HepG2 (cell line): ENCODE results near the gene SAP25. TPM values are rescaled to one million over a fixed set of nuclear protein-coding genes. Genes with fewer than 3 reads are reported as not detected.
A peak's percentile ranks its signal among the peaks of the same experiment; 100 is the strongest.

Source experiments
- ADNP ChIP-seq: sonication (generic); formaldehyde crosslinking; IDR thresholded peaks from 2 replicates; pipeline ENCODE4 v1.4.0; 2020; ENCODE audit warnings: missing genetic modification reagents
- DMAP1 ChIP-seq: IDR thresholded peaks from 2 replicates; pipeline ENCODE4 v1.6.1; 2016
- EZH2 ChIP-seq: conservative IDR thresholded peaks from 2 replicates; pipeline ENCODE4 v1.6.1; 2012; ENCODE audit warnings: mild to moderate bottlenecking, low read depth, low read length, moderate library complexity
- FOXM1 ChIP-seq: sonication (generic); formaldehyde crosslinking; IDR thresholded peaks from 2 replicates; pipeline ENCODE4 v1.5.0; 2020; ENCODE audit warnings: missing genetic modification reagents
- KLF11 ChIP-seq: IDR thresholded peaks from 2 replicates; pipeline ENCODE4 v1.6.1; 2016; ENCODE audit warnings: missing compliant biosample characterization
- LRRFIP1 ChIP-seq: sonication (generic); formaldehyde crosslinking; conservative IDR thresholded peaks from 2 replicates; pipeline ENCODE4 v1.4.0; 2020; ENCODE audit warnings: missing genetic modification reagents
- NFATC3 ChIP-seq: sonication (generic); formaldehyde crosslinking; IDR thresholded peaks from 2 replicates; pipeline ENCODE4 v1.5.1; 2020; ENCODE audit warnings: mild to moderate bottlenecking, missing genetic modification reagents
- POGZ ChIP-seq: sonication (generic); formaldehyde crosslinking; IDR thresholded peaks from 2 replicates; pipeline ENCODE4 v1.4.0; 2020; ENCODE audit warnings: mild to moderate bottlenecking, missing genetic modification reagents
- RFXANK ChIP-seq: IDR thresholded peaks from 2 replicates; pipeline ENCODE4 v1.6.1; 2016
- SIX4 ChIP-seq: sonication (generic); formaldehyde crosslinking; IDR thresholded peaks from 2 replicates; pipeline ENCODE4 v1.4.0; 2020; ENCODE audit warnings: missing genetic modification reagents
- SKIL ChIP-seq: sonication (generic); formaldehyde crosslinking; IDR thresholded peaks from 2 replicates; pipeline ENCODE4 v1.8.0; 2022; ENCODE audit warnings: missing genetic modification reagents, mild to moderate bottlenecking, moderate library complexity, borderline replicate concordance
- SOX13 ChIP-seq, 3 experiments: fragments of 450-650 bp in 1 of 3; sonication (generic) in 1 of 3; formaldehyde crosslinking in 1 of 3; IDR thresholded peaks in 2 of 3; conservative IDR thresholded peaks in 1 of 3; 2 replicates each; pipeline versions ENCODE4 v1.5.0 to v1.6.1; 2016 to 2020; ENCODE audit warnings: antibody characterized with exemption in 1 of 3, mild to moderate bottlenecking in 1 of 3, missing compliant biosample characterization in 1 of 3, missing genetic modification reagents in 1 of 3, moderate library complexity in 1 of 3
- WIZ ChIP-seq: sonication (generic); formaldehyde crosslinking; IDR thresholded peaks from 2 replicates; pipeline ENCODE4 v1.5.1; 2020; ENCODE audit warnings: mild to moderate bottlenecking, missing genetic modification reagents
- ZBTB14 ChIP-seq: sonication (generic); formaldehyde crosslinking; IDR thresholded peaks from 2 replicates; pipeline ENCODE4 v1.4.0; 2020; ENCODE audit warnings: missing genetic modification reagents
- ZBTB20 ChIP-seq: sonication (generic); formaldehyde crosslinking; IDR thresholded peaks from 2 replicates; pipeline ENCODE4 v1.8.1; 2023; ENCODE audit warnings: missing genetic modification reagents, low read depth, mild to moderate bottlenecking, borderline replicate concordance
- ZBTB25 ChIP-seq: IDR thresholded peaks from 2 replicates; pipeline ENCODE4 v1.6.1; 2018; ENCODE audit warnings: missing genetic modification reagents
- ZNF451 ChIP-seq: sonication (generic); formaldehyde crosslinking; IDR thresholded peaks from 2 replicates; pipeline ENCODE4 v1.5.0; 2020; ENCODE audit warnings: mild to moderate bottlenecking, missing genetic modification reagents
- ZNF543 ChIP-seq: sonication (generic); formaldehyde crosslinking; IDR thresholded peaks from 2 replicates; pipeline ENCODE4 v1.4.0; 2020; ENCODE audit warnings: mild to moderate bottlenecking, missing genetic modification reagents
- ZNF552 ChIP-seq: sonication (generic); formaldehyde crosslinking; IDR thresholded peaks from 2 replicates; pipeline ENCODE4 v1.9.0; 2022; ENCODE audit warnings: missing genetic modification reagents, mild to moderate bottlenecking, borderline replicate concordance
- ZNF678 ChIP-seq: sonication (generic); formaldehyde crosslinking; IDR thresholded peaks from 2 replicates; pipeline ENCODE4 v1.4.0; 2020; ENCODE audit warnings: mild to moderate bottlenecking, missing genetic modification reagents
- ZNF713 ChIP-seq: sonication (generic); formaldehyde crosslinking; IDR thresholded peaks from 2 replicates; pipeline ENCODE4 v1.4.0; 2020; ENCODE audit warnings: mild to moderate bottlenecking, missing genetic modification reagents
- polyA plus RNA-seq, 8 experiments: library from polyadenylated mRNA; depleted of rRNA in 3 of 8; stranded (reverse) in 7 of 8; unstranded in 1 of 8; fragments of >200 nt; fragmentation: Illumina TruSeq in 4 of 8; extraction: Trizol in 4 of 8; gene quantifications; 2 replicates each; pipeline versions ENCODE4 v1.2.1 to v1.2.3, GENCODE V29; 2011 to 2016; ENCODE audit warnings: low read depth in 4 of 8, missing spikeins in 1 of 8, mixed read lengths in 1 of 8; ENCODE audit not compliant: insufficient read depth in 1 of 8
- total RNA-seq, 5 experiments: library from RNA; depleted of rRNA; stranded (reverse); fragments of >200 nt; fragmentation: Illumina TruSeq; extraction: Trizol; gene quantifications; 2 replicates each; pipeline ENCODE4 v1.2.3, GENCODE V29; 2016; ENCODE audit warnings: low read depth in 1 of 5

Gene SAP25
- total and polyA plus RNA-seq, 2 of the 13 experiments (the other 11 are each of a cell fraction or from before 2014, with no cell fraction given), result 0.15 to 0.20 TPM

GRCh38 chr7:100568896-100569844 lies 4.5 kb downstream of the SAP25 start (continued):
- TF ChIP-seq ZNF713 (CRISPR knock-in tag) (no peak), ZNF552 (CRISPR knock-in tag) (no peak), NFATC3 (CRISPR knock-in tag) (no peak), KLF11 (no peak; the same call in 1 of the 2 replicates), POGZ (CRISPR knock-in tag) (no peak; the same call in none of the 2 replicates), ADNP (CRISPR knock-in tag) (no peak), ZBTB20 (CRISPR knock-in tag) (peak; percentile 70; the same call in 1 of the 2 replicates), SOX13 (IDR thresholded peaks at IDR 0.05) (peak; percentile 45), SOX13 (CRISPR knock-in tag; conservative IDR thresholded peaks at IDR 0.05 in 1 of 2, IDR thresholded peaks at IDR 0.05 in 1 of 2) (peak in 1 of 2 experiments; percentile 35; a peak in 2 of 4 replicates), SIX4 (CRISPR knock-in tag) (no peak), ZNF451 (CRISPR knock-in tag) (peak; percentile 27), WIZ (CRISPR knock-in tag) (no peak), FOXM1 (CRISPR knock-in tag) (no peak), SKIL (peak; percentile 47; the same call in 1 of the 2 replicates), ZBTB14 (CRISPR knock-in tag) (no peak), RFXANK (CRISPR knock-in tag) (0 out of 2 replicates have a peak, but pooled peaks have one; percentile 15), ZNF543 (no peak), ZNF678 (CRISPR knock-in tag) (no peak), EZH2 (no peak), LRRFIP1 (CRISPR knock-in tag) (no peak), DMAP1 (CRISPR knock-in tag) (no peak; the same call in 1 of the 2 replicates), ZBTB25 (CRISPR knock-in tag) (peak; percentile 51; the same call in 1 of the 2 replicates)
